Heart left ventricle (tissue), 16 donors: ENCODE data around the gene RNF121. TPM values are rescaled to one million over a fixed set of nuclear protein-coding genes. Genes with fewer than 3 reads are reported as not detected.

ENCODE experiments used
- ATAC-seq, 4 donors: fragments of 200-7000 bp; cut with Tn5 transposase; one replicate each; pipeline ENCODE4 v1.9.1; 2020 to 2022; ENCODE audit warnings: moderate library complexity in 4 of 4, mild to moderate bottlenecking in 3 of 4, moderate number of reproducible peaks in 1 of 4
- DNase-seq, 5 donors: peaks; one replicate each; pipeline ENCODE4 v3.0.0-alpha.2; 2020
- H3K27ac ChIP-seq, 12 donors: fragments of 200-600 bp; sonication (generic) in 4 of 12; one replicate each; pipeline versions ENCODE4 v1.5.0 to v1.8.0; 2016 to 2022; ENCODE audit warnings: mild to moderate bottlenecking in 2 of 12
- H3K27me3 ChIP-seq, 9 donors: fragments of 200-600 bp; sonication (generic) in 2 of 9; one replicate each; pipeline versions ENCODE4 v1.5.1 to v1.8.0; 2016 to 2022; ENCODE audit warnings: mild to moderate bottlenecking in 3 of 9
- H3K36me3 ChIP-seq, 9 donors: fragments of 200-600 bp; sonication (generic) in 2 of 9; one replicate each; pipeline versions ENCODE4 v1.5.0 to v1.8.0; 2018 to 2022; ENCODE audit warnings: mild to moderate bottlenecking in 2 of 9
- H3K4me1 ChIP-seq, 12 donors: fragments of 200-600 bp; sonication (generic) in 4 of 12; one replicate each; pipeline versions ENCODE4 v1.5.0 to v1.8.0; 2016 to 2022; ENCODE audit warnings: mild to moderate bottlenecking in 3 of 12
- H3K4me3 ChIP-seq, 12 donors: fragments of 200-600 bp; sonication (generic) in 4 of 12; one replicate each; pipeline versions ENCODE4 v1.5.0 to v1.8.0; 2017 to 2022; ENCODE audit warnings: mild to moderate bottlenecking in 9 of 12, moderate library complexity in 4 of 12
- H3K9me3 ChIP-seq, 12 donors: fragments of 200-600 bp; sonication (generic) in 4 of 12; one replicate each; pipeline versions ENCODE4 v1.5.0 to v1.8.0; 2016 to 2022; ENCODE audit warnings: mild to moderate bottlenecking in 1 of 12
- CTCF ChIP-seq, 12 donors: fragments of 200-600 bp; sonication (generic) in 4 of 12; IDR thresholded peaks; one replicate each; pipeline versions ENCODE4 v1.5.0 to v1.8.0; 2018 to 2022; ENCODE audit warnings: antibody characterized with exemption in 12 of 12, mild to moderate bottlenecking in 5 of 12
- POLR2A ChIP-seq, 2 donors: fragments of 450-650 bp; IDR thresholded peaks; one replicate each; pipeline ENCODE4 v1.6.1; 2017; ENCODE audit warnings: antibody characterized with exemption in 2 of 2, mild to moderate bottlenecking in 2 of 2, moderate library complexity in 2 of 2
- WGBS, 4 donors: extraction: QIAGEN DNeasy Blood & Tissue Kit in 2 of 4; methylation state at CpG; one replicate each; pipeline versions ENCODE4 v1.1.5 to v1.1.7; 2013 to 2018; 5-methylcytosine and 5-hydroxymethylcytosine counted together
- intact Hi-C, 10 donors: fragments of 100-400 bp; cut with DNase I; formaldehyde crosslinking; loops; one replicate each; pipeline versions ENCODE4 v1.11.1 to v1.14.2; 2022
- polyA plus RNA-seq, 2 donors: library from polyadenylated mRNA; stranded (reverse); fragments of 200-250 nt; gene quantifications; one replicate each; pipeline ENCODE4 v1.2.3, GENCODE V29; 2013
- total RNA-seq, 9 donors: library from RNA; depleted of rRNA in 2 of 9; stranded (reverse); fragments of >200 nt in 2 of 9; fragmentation: NEBNext Ultra II Directional in 3 of 9; extraction: Animal tissue kit (Norgen Biotek cat#: 25700) in 3 of 9; gene quantifications; one replicate each; pipeline versions ENCODE4 v1.1.0 to v1.2.4, GENCODE V29; 2016 to 2023
- donor health status: ischemic (EF 13 %, LVEDD 7.1; RV severe dilation, severe dysfunction).
- donor health status: healthy with polysubstance abuse.
- donor health status: DM: no; HTN: yes; CAD: no.
- donor health status: DM: no; HTN: no; CAD: no.
- donor health status: ischemic (EF 25% LVEDD 6.9; RV normal size, moderate dysfunction).
- donor health status: ischemic (EF 25% LVEDD 5.7; RV mildly dilated, moderate dysfunction).
- donor health status: healthy.
- donor health status: DM: yes; HTN: yes; CAD: no.
- donor health status: ischemic (EF 35%, LVEDD 5.7; RV mildly dilated, moderate dysfunction).
- donor health status: nonischemic (EF 11% LVEDD 7.7; RV severe dilation, severe dysfunction).
- donor health status: DM: yes; HTN: yes; CAD: no.
- donor health status: PGD.
- donor health status: ischemic (EF 29% LVEDD 5.4; RV normal size, mild dysfunction).
- donor health status: nonischemic (EF 23%, LVEDD 6.1; RV moderate dilation, normal function).

RNF121 gene
- total and polyA plus RNA-seq, 11 donors = 8.0 to 45.3 (median 22.0) TPM

GRCh38 chr11:72030472-72031045, 101.7 kb downstream of the RNF121 start:
- Histone ChIP-seq H3K4me3 (no peak overlapping the region), H3K9me3 (no peaks in the 10 kb centered on the region), H3K36me3 (peaks cover 0 to 100% (median 91%) of the 10 kb centered on the region in 9 donors), H3K4me1 (peaks cover 6 to 84% (median 47%) of the 10 kb centered on the region in 12 donors), H3K27ac (no peak overlapping the region), H3K27me3 (no peaks in the 10 kb centered on the region)
- 53 to 67% (median 55%) methylated on average over 1 of the region's 1 CpG for WGBS, 4 donors
- TF ChIP-seq POLR2A (IDR thresholded peaks at IDR 0.05) (no peak), CTCF (IDR thresholded peaks at IDR 0.05) (no peak)
- DNase-seq (no peak), ATAC-seq (no peak)
- intact Hi-C loops = no loop called here

GRCh38 chr11:72036687-72037086, 107.8 kb downstream of the RNF121 start:
- WGBS, 4 donors = 27 to 50% (median 33%) methylated on average over 3 of the region's 3 CpGs
- intact Hi-C loops = loop anchor here in 1 of 10 donors (5.0 kb wide), 1 partner anchor 46 kb away; the partner anchor contains the start of genes LRRC51 and NUMA1
- H3K4me1 ChIP-seq = peaks cover 19 to 71% (median 56%) of the 10 kb centered on the region in 12 donors
- TF ChIP-seq POLR2A (IDR thresholded peaks at IDR 0.05) (no peak), CTCF (IDR thresholded peaks at IDR 0.05) (no peak)
- no peaks in the 10 kb centered on the region for H3K9me3 ChIP-seq
- DNase-seq (no peak), ATAC-seq (no peak)
- peaks cover 0 to 43% (median 40%) of the 10 kb centered on the region in 9 donors for H3K36me3 ChIP-seq
- H3K27me3 ChIP-seq = no peaks in the 10 kb centered on the region
- H3K27ac ChIP-seq = peak overlapping the region in 2 of 12 donors; percentile 25 to 95
- H3K4me3 ChIP-seq = no peak overlapping the region

- Histone ChIP-seq H3K36me3 (peaks cover 0 to 36% (median 31%) of the 10 kb centered on the region in 9 donors), H3K4me3 (peak overlapping the region in 10 of 12 donors; percentile 56 to 82 (median 66)), H3K9me3 (no peaks in the 10 kb centered on the region), H3K4me1 (peaks cover 19 to 71% (median 59%) of the 10 kb centered on the region in 12 donors), H3K27me3 (no peaks in the 10 kb centered on the region), H3K27ac (peak overlapping the region in 11 of 12 donors; percentile 94 to 100 (median 98))
- ATAC-seq = no peak
- peak in 1 of 5 donors; percentile 43 for DNase-seq
- 39 to 44% (median 41%) methylated on average over 4 of the region's 4 CpGs for WGBS, 4 donors
- intact Hi-C loops = loop anchor here in 2 of 10 donors (2.0 to 5.0 kb wide), 2 partner anchors 43 to 45 kb away; partner anchors contain the start of genes LRRC51 (in 2 of the 2) and NUMA1 (in 2 of the 2)
- TF ChIP-seq POLR2A (IDR thresholded peaks at IDR 0.05) (no peak), CTCF (IDR thresholded peaks at IDR 0.05) (no peak)
Measured at GRCh38 chr11:72037554-72038311, 108.9 kb downstream of the RNF121 start.

- peak overlapping the region; percentile 84 to 100 (median 98) for H3K27ac ChIP-seq
- peak overlapping the region in 10 of 12 donors; percentile 56 to 82 (median 66) for H3K4me3 ChIP-seq
- TF ChIP-seq POLR2A (IDR thresholded peaks at IDR 0.05) = peak in 1 of 2 donors; percentile 70
- TF ChIP-seq CTCF (IDR thresholded peaks at IDR 0.05) = no peak
- DNase-seq (peak in 4 of 5 donors; percentile 60 to 73 (median 68)), ATAC-seq (peak; percentile 12 to 71 (median 57))
- peaks cover 19 to 74% (median 56%) of the 10 kb centered on the region in 12 donors for H3K4me1 ChIP-seq
- H3K27me3 ChIP-seq = no peaks in the 10 kb centered on the region
- intact Hi-C loops = loop anchor here in 2 of 10 donors (2.0 to 5.0 kb wide), 2 partner anchors 42 to 44 kb away; partner anchors contain the start of genes LRRC51 (in 2 of the 2) and NUMA1 (in 2 of the 2)
- WGBS, 4 donors = 0 to 17% (median 9%) methylated on average over 2 of the region's 2 CpGs
- peaks cover 0 to 30% (median 23%) of the 10 kb centered on the region in 9 donors for H3K36me3 ChIP-seq
- H3K9me3 ChIP-seq = no peaks in the 10 kb centered on the region
Measured at GRCh38 chr11:72038491-72038890, 109.6 kb downstream of the RNF121 start.
